Neural cell (in vitro differentiated cells): ENCODE results near the gene ATP23. TPM values are rescaled to one million over a fixed set of nuclear protein-coding genes. Genes with fewer than 3 reads are reported as not detected.

ENCODE experiments used
- H2AFZ ChIP-seq: fragments of 200-600, 300-800 bp; sonication (generic), shearing (Covaris generic); 2 replicates; pipeline ENCODE4 v1.6.0; 2014; ENCODE audit warnings: low read depth, mild to moderate bottlenecking, antibody characterized with exemption, low read length, moderate library complexity
- H3F3A ChIP-seq: fragments of 200-600 bp; shearing (Covaris generic); 2 replicates; pipeline ENCODE4 v1.6.1; 2016; ENCODE audit warnings: mild to moderate bottlenecking, moderate library complexity, mixed read lengths, antibody characterized with exemption, low read length; ENCODE audit not compliant: insufficient read depth, poor library complexity, severe bottlenecking
- H3K27ac ChIP-seq: fragments of 200-600, 300-800 bp; sonication (generic), shearing (Covaris generic); 2 replicates; pipeline ENCODE4 v1.5.1; 2014; ENCODE audit warnings: mild to moderate bottlenecking, low read length, moderate library complexity
- H3K27me3 ChIP-seq: fragments of 300-800, 200-600 bp; sonication (generic), shearing (Covaris generic); 2 replicates; pipeline ENCODE4 v1.6.0; 2014; ENCODE audit warnings: mild to moderate bottlenecking, low read depth, low read length, moderate library complexity; ENCODE audit not compliant: insufficient read depth
- H3K36me3 ChIP-seq: fragments of 300-800, 200-600 bp; sonication (generic), shearing (Covaris generic); 2 replicates; pipeline ENCODE4 v1.5.1; 2014; ENCODE audit warnings: mild to moderate bottlenecking, antibody characterized with exemption, low read length, moderate library complexity; ENCODE audit not compliant: insufficient read depth
- H3K4me2 ChIP-seq: fragments of 300-800, 200-600 bp; sonication (generic), shearing (Covaris generic); 2 replicates; pipeline ENCODE4 v1.6.0; 2014; ENCODE audit warnings: mild to moderate bottlenecking, low read length
- H3K4me3 ChIP-seq: fragments of 300-800, 200-600 bp; sonication (generic), shearing (Covaris generic); 2 replicates; pipeline ENCODE4 v1.5.1; 2014; ENCODE audit warnings: mild to moderate bottlenecking, low read length, moderate library complexity
- H3K79me2 ChIP-seq: fragments of 200-600 bp; shearing (Covaris generic); replicated peaks from 2 replicates; pipeline ENCODE4 v1.6.0; 2014; ENCODE audit warnings: mild to moderate bottlenecking, low read length, moderate library complexity; ENCODE audit not compliant: insufficient read depth
- H3K9ac ChIP-seq: fragments of 300-800, 200-600 bp; sonication (generic), shearing (Covaris generic); 2 replicates; pipeline ENCODE4 v1.6.1; 2016; ENCODE audit warnings: mild to moderate bottlenecking, low read length, mixed read lengths
- H3K9me2 ChIP-seq: fragments of 200-600 bp; shearing (Covaris generic); 2 replicates; pipeline ENCODE4 v1.6.1; 2016; ENCODE audit warnings: mild to moderate bottlenecking, low read length, mixed read lengths; ENCODE audit not compliant: insufficient read depth
- H3K9me3 ChIP-seq: fragments of 200-600, 300-800 bp; sonication (generic), shearing (Covaris generic); 2 replicates; pipeline ENCODE4 v1.6.1; 2016; ENCODE audit warnings: mild to moderate bottlenecking, mixed run types, low read length, moderate library complexity, mixed read lengths
- H4K20me1 ChIP-seq: fragments of 200-600 bp; shearing (Covaris generic); 2 replicates; pipeline ENCODE4 v1.6.1; 2016; ENCODE audit warnings: mild to moderate bottlenecking, mixed run types; ENCODE audit not compliant: insufficient read depth
- EP300 ChIP-seq: fragments of 450-650 bp; conservative IDR thresholded peaks from 2 replicates; pipeline ENCODE4 v1.6.1; 2014; ENCODE audit warnings: antibody characterized with exemption, mild to moderate bottlenecking, moderate library complexity; ENCODE audit not compliant: poor library complexity, severe bottlenecking
- EZH2 ChIP-seq: fragments of 200-600, 300-800 bp; shearing (Covaris generic), sonication (generic); IDR thresholded peaks from 2 replicates; pipeline ENCODE4 v1.6.1; 2014; ENCODE audit warnings: antibody characterized with exemption, low read length, borderline replicate concordance, mild to moderate bottlenecking; ENCODE audit not compliant: insufficient read depth, poor library complexity, severe bottlenecking
- MXI1 ChIP-seq: fragments of 450-650 bp; conservative IDR thresholded peaks from 2 replicates; pipeline ENCODE4 v1.6.1; 2014; ENCODE audit warnings: antibody characterized with exemption, mild to moderate bottlenecking; ENCODE audit not compliant: poor library complexity, severe bottlenecking
- POLR2AphosphoS5 ChIP-seq: IDR thresholded peaks from 2 replicates; pipeline ENCODE4 v1.6.1; 2012
- RAD21 ChIP-seq: fragments of 450-650 bp; conservative IDR thresholded peaks from 2 replicates; pipeline ENCODE4 v1.6.1; 2014; ENCODE audit warnings: antibody characterized with exemption, mild to moderate bottlenecking, moderate library complexity
- SMC3 ChIP-seq: fragments of 450-650 bp; conservative IDR thresholded peaks from 2 replicates; pipeline ENCODE4 v1.6.1; 2014; ENCODE audit warnings: antibody characterized with exemption, mild to moderate bottlenecking, moderate library complexity; ENCODE audit not compliant: poor library complexity
- TAF1 ChIP-seq: IDR thresholded peaks from 2 replicates; pipeline ENCODE4 v1.6.1; 2012; ENCODE audit warnings: low read depth
- polyA plus RNA-seq: library from polyadenylated mRNA; depleted of rRNA; stranded (reverse); fragments of >200 nt; gene quantifications from 2 replicates; pipeline ENCODE4 v1.2.3, GENCODE V29; 2014
- TF ChIP-seq, protein P1 (sequence below): IDR thresholded peaks from 2 replicates; pipeline ENCODE4 v1.6.1; 2012; ENCODE audit warnings: borderline replicate concordance
- TF ChIP-seq, protein P2 (sequence below): fragments of 450-650 bp; IDR thresholded peaks from 2 replicates; pipeline ENCODE4 v1.5.1; 2014; ENCODE audit warnings: antibody characterized with exemption, mild to moderate bottlenecking, moderate library complexity; ENCODE audit not compliant: poor library complexity, severe bottlenecking

The ATP23 gene
- polyA plus RNA-seq, 1 donor from 2014 or later: 5.7 TPM

DNA sequence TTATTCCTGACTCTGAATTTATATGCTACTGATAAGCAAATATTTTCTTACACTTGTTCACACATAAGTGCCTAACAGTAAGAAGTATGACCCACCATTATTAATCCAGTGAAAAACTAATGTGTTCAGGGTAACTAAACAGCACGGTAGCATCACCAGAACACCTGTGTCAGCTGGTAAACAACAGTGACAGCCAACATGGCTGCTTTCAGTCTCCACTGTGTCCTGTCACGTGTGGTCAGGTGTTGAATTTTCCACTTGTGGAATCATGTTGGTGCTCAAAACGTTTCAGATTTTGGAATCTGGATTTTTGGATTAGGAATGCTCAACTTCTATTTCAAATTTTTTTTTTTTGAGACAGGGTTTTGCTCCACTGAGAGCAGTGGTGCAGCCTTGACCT is 14.3 kb upstream of the ATP23 start:
- no peak overlapping the region for H3K4me3 ChIP-seq
- H3F3A ChIP-seq: no peaks in the 10 kb centered on the region
- no peak overlapping the region for H2AFZ ChIP-seq
- no peak overlapping the region for H3K9ac ChIP-seq
- H3K79me2 ChIP-seq: no peaks in the 10 kb centered on the region
- no peaks in the 10 kb centered on the region for H3K9me2 ChIP-seq
- H3K9me3 ChIP-seq: no peaks in the 10 kb centered on the region
- no peak overlapping the region for H3K4me2 ChIP-seq
- H3K27me3 ChIP-seq: no peaks in the 10 kb centered on the region
- no peaks in the 10 kb centered on the region for H4K20me1 ChIP-seq
- H3K27ac ChIP-seq: no peak overlapping the region
- H3K36me3 ChIP-seq: no peaks in the 10 kb centered on the region
- TF ChIP-seq POLR2AphosphoS5 (no peak), EP300 (no peak), TAF1 (no peak), EZH2 (no peak), MXI1 (no peak), RAD21 (no peak), SMC3 (no peak)
- TF ChIP-seq, protein P1, sequence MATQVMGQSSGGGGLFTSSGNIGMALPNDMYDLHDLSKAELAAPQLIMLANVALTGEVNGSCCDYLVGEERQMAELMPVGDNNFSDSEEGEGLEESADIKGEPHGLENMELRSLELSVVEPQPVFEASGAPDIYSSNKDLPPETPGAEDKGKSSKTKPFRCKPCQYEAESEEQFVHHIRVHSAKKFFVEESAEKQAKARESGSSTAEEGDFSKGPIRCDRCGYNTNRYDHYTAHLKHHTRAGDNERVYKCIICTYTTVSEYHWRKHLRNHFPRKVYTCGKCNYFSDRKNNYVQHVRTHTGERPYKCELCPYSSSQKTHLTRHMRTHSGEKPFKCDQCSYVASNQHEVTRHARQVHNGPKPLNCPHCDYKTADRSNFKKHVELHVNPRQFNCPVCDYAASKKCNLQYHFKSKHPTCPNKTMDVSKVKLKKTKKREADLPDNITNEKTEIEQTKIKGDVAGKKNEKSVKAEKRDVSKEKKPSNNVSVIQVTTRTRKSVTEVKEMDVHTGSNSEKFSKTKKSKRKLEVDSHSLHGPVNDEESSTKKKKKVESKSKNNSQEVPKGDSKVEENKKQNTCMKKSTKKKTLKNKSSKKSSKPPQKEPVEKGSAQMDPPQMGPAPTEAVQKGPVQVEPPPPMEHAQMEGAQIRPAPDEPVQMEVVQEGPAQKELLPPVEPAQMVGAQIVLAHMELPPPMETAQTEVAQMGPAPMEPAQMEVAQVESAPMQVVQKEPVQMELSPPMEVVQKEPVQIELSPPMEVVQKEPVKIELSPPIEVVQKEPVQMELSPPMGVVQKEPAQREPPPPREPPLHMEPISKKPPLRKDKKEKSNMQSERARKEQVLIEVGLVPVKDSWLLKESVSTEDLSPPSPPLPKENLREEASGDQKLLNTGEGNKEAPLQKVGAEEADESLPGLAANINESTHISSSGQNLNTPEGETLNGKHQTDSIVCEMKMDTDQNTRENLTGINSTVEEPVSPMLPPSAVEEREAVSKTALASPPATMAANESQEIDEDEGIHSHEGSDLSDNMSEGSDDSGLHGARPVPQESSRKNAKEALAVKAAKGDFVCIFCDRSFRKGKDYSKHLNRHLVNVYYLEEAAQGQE: no peak
- TF ChIP-seq, protein P2, sequence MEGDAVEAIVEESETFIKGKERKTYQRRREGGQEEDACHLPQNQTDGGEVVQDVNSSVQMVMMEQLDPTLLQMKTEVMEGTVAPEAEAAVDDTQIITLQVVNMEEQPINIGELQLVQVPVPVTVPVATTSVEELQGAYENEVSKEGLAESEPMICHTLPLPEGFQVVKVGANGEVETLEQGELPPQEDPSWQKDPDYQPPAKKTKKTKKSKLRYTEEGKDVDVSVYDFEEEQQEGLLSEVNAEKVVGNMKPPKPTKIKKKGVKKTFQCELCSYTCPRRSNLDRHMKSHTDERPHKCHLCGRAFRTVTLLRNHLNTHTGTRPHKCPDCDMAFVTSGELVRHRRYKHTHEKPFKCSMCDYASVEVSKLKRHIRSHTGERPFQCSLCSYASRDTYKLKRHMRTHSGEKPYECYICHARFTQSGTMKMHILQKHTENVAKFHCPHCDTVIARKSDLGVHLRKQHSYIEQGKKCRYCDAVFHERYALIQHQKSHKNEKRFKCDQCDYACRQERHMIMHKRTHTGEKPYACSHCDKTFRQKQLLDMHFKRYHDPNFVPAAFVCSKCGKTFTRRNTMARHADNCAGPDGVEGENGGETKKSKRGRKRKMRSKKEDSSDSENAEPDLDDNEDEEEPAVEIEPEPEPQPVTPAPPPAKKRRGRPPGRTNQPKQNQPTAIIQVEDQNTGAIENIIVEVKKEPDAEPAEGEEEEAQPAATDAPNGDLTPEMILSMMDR: no peak

DNA sequence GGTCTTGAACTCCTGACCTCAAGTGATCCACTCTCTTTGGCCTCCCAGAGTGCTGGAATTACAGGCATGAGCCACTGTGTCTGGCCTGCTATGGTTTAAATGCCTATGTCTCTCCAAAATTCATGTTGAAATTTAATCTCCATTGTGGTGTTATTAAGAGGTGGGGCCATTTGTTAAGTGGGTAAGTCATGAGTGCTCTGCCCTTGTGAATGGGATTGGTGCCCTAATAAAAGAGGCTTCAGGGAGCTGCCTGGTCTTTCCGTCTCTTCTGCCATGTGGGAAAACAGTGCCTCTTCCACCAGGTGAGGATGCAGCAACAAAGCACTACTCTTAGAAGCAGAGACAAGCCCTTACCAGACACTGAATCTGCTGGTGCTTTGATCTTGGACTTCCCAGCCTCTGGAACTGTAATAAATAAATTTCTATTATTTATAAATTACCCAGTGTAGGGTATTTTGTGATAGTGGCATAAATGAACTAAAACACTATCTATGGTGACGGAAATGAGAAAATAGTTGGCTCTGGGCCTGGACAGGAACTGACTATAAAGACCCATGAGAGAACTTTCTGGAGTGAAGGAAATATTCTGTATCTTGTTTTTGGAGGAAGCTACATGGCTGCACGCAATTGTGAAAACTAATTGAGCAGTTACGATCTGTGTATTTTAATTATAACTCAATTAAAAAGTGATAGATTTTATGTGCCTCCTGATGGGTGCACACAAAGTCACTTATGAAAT is 12.1 kb upstream of the ATP23 start:
- Histone ChIP-seq H3K27me3 (no peaks in the 10 kb centered on the region), H2AFZ (no peak overlapping the region)

More for the DNA sequence above, 12.1 kb upstream of the ATP23 start:
- Histone ChIP-seq H3F3A (no peaks in the 10 kb centered on the region), H3K4me2 (no peak overlapping the region), H3K9me2 (no peaks in the 10 kb centered on the region), H3K4me3 (no peak overlapping the region), H3K79me2 (no peaks in the 10 kb centered on the region), H3K9ac (no peak overlapping the region), H3K36me3 (no peaks in the 10 kb centered on the region), H3K27ac (no peak overlapping the region), H3K9me3 (no peaks in the 10 kb centered on the region), H4K20me1 (no peaks in the 10 kb centered on the region)
- TF ChIP-seq, protein P1: no peak
- TF ChIP-seq EZH2 (no peak), MXI1 (no peak), SMC3 (no peak), TAF1 (no peak), POLR2AphosphoS5 (no peak), RAD21 (no peak), EP300 (no peak)
- TF ChIP-seq, protein P2: no peak
